ENCODE results near the gene ENAH.

ENAH gene

DNA sequence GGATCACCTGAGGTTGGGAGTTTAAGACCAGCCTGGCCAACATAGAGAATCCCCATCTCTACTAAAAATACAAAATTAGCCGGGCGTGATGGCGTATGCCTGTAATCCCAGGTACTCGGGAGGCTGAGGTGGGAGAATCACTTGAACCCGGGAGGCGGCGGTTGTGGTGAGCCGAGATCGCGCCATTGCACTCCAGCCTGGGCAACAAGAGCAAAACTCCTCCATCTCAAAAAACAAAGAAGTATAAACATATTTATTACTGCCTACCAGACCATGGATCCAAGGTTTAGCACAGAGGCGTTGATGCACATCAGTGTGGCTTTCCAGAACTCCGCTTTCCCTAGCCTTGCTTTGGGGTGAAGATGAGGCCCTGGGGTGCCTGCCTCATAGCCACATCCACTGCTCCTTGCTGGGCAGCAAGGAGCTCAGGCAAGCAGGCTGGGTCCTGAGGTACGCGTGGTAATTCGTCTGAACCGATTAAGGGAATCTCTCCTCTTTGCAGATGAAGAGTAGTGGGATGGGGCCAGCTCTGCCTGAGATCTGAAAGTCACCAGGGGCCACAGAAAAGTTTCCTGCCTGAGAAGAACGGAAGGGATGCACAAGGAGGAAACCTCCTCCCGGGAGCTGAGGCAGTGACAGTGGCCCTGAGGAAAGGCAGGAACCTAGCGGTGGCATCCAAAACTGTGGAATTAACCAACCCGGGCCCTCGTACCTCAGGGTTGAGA lies 172.8 kb downstream of the ENAH start:
- H2AK5ac ChIP-seq (ENCODE audit: low read length, severe bottlenecking) = no peak overlapping the region
- no peak overlapping the region for H2BK120ac ChIP-seq (ENCODE audit: low read depth, low read length)
- H3K9ac ChIP-seq (ENCODE audit: low read length) = no peak overlapping the region
- no peak overlapping the region for H2BK5ac ChIP-seq (ENCODE audit: low read depth, low read length, poor library complexity, severe bottlenecking)
- H2BK12ac ChIP-seq (ENCODE audit: low read length in 2 of 2) = no peak overlapping the region
- peaks cover 3% of the 10 kb centered on the region for H3K4me1 ChIP-seq (ENCODE audit: control insufficient read depth, insufficient read depth, low read depth, low read length)
- no peak overlapping the region for H3K4me3 ChIP-seq (ENCODE audit: insufficient read depth in 1 of 2, low read depth in 1 of 2, low read length in 2 of 2)
- no peak overlapping the region for H3K23ac ChIP-seq (ENCODE audit: low read length in 2 of 2)
- no peak for DNase-seq
- H2AFZ ChIP-seq (ENCODE audit: low read depth, low read length) = no peak overlapping the region
- no peak overlapping the region for H3K4me2 ChIP-seq (ENCODE audit: low read length, poor library complexity, severe bottlenecking)
- no peak overlapping the region for H3K27ac ChIP-seq (ENCODE audit: low read length, poor library complexity, severe bottlenecking)
- H4K8ac ChIP-seq (ENCODE audit: low read length) = no peak overlapping the region
- H3K27me3 ChIP-seq (ENCODE audit: control insufficient read depth in 1 of 2, insufficient read depth in 1 of 2, low read length in 2 of 2) = peaks cover 10 to 51% of the 10 kb centered on the region in 2 experiments
- no peaks in the 10 kb centered on the region for H3K79me1 ChIP-seq (replicated peaks; ENCODE audit: low read length, poor library complexity, severe bottlenecking)
- H2BK15ac ChIP-seq (ENCODE audit: low read depth, poor library complexity, severe bottlenecking) = no peak overlapping the region
- H3K36me3 ChIP-seq (ENCODE audit: control insufficient read depth in 1 of 2, insufficient read depth in 2 of 2, low read depth in 1 of 2, low read length in 2 of 2) = no peaks in the 10 kb centered on the region
- WGBS = 88% methylated on average over 21 of the region's 21 CpGs
- no peaks in the 10 kb centered on the region for H3K9me3 ChIP-seq (ENCODE audit: control insufficient read depth, low read length)
- no peak overlapping the region for H4K91ac ChIP-seq (ENCODE audit: low read length)
- H3K14ac ChIP-seq (ENCODE audit: low read length in 2 of 2) = no peak overlapping the region
- no peak overlapping the region for H3K18ac ChIP-seq (ENCODE audit: low read depth in 1 of 2, low read length in 2 of 2)
- H3K4ac ChIP-seq (ENCODE audit: low read depth in 1 of 2, low read length in 2 of 2) = no peak overlapping the region

DNA sequence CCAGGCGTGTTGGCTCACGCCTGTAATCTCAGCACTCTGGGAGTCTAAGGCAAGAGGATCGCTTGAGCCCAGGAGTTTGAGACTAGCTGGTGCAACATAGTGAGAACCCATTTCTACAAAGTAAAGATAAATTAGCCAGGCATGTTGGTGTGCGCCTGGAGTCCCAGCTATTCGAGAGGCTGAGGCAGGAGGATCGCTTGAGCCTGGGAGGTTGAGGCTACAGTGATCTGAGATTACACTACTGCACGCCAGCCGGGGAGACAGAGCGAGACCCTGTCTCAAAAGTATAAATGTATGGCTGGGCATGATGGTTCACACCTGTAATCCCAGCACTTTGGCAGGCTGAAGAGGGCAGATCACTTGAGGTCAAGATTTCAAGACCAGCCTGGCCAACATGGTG lies 173.6 kb downstream of the ENAH start:
- H4K8ac ChIP-seq (ENCODE audit: low read length) = no peak overlapping the region
- no peak overlapping the region for H2AK5ac ChIP-seq (ENCODE audit: low read length, severe bottlenecking)
- no peaks in the 10 kb centered on the region for H3K9me3 ChIP-seq (ENCODE audit: control insufficient read depth, low read length)
- H3K23ac ChIP-seq (ENCODE audit: low read length in 2 of 2) = no peak overlapping the region
- H2BK12ac ChIP-seq (ENCODE audit: low read length in 2 of 2) = no peak overlapping the region
- no peak overlapping the region for H4K91ac ChIP-seq (ENCODE audit: low read length)
- no peak overlapping the region for H3K4ac ChIP-seq (ENCODE audit: low read depth in 1 of 2, low read length in 2 of 2)
- H3K14ac ChIP-seq (ENCODE audit: low read length in 2 of 2) = no peak overlapping the region
- H3K79me1 ChIP-seq (replicated peaks; ENCODE audit: low read length, poor library complexity, severe bottlenecking) = no peaks in the 10 kb centered on the region
- no peak for DNase-seq
- H2BK120ac ChIP-seq (ENCODE audit: low read depth, low read length) = no peak overlapping the region
- H2BK5ac ChIP-seq (ENCODE audit: low read depth, low read length, poor library complexity, severe bottlenecking) = no peak overlapping the region
- H2AFZ ChIP-seq (ENCODE audit: low read depth, low read length) = no peak overlapping the region
- no peak overlapping the region for H3K4me3 ChIP-seq (ENCODE audit: insufficient read depth in 1 of 2, low read depth in 1 of 2, low read length in 2 of 2)
- no peak overlapping the region for H3K18ac ChIP-seq (ENCODE audit: low read depth in 1 of 2, low read length in 2 of 2)
- no peak overlapping the region for H3K9ac ChIP-seq (ENCODE audit: low read length)
- WGBS = 97% methylated on average over 9 of the region's 9 CpGs
- peaks cover 10 to 42% of the 10 kb centered on the region in 2 experiments for H3K27me3 ChIP-seq (ENCODE audit: control insufficient read depth in 1 of 2, insufficient read depth in 1 of 2, low read length in 2 of 2)
- peaks cover 7% of the 10 kb centered on the region for H3K4me1 ChIP-seq (ENCODE audit: control insufficient read depth, insufficient read depth, low read depth, low read length)
- H2BK15ac ChIP-seq (ENCODE audit: low read depth, poor library complexity, severe bottlenecking) = no peak overlapping the region
- no peak overlapping the region for H3K4me2 ChIP-seq (ENCODE audit: low read length, poor library complexity, severe bottlenecking)
- H3K27ac ChIP-seq (ENCODE audit: low read length, poor library complexity, severe bottlenecking) = no peak overlapping the region
- no peaks in the 10 kb centered on the region for H3K36me3 ChIP-seq (ENCODE audit: control insufficient read depth in 1 of 2, insufficient read depth in 2 of 2, low read depth in 1 of 2, low read length in 2 of 2)

DNA sequence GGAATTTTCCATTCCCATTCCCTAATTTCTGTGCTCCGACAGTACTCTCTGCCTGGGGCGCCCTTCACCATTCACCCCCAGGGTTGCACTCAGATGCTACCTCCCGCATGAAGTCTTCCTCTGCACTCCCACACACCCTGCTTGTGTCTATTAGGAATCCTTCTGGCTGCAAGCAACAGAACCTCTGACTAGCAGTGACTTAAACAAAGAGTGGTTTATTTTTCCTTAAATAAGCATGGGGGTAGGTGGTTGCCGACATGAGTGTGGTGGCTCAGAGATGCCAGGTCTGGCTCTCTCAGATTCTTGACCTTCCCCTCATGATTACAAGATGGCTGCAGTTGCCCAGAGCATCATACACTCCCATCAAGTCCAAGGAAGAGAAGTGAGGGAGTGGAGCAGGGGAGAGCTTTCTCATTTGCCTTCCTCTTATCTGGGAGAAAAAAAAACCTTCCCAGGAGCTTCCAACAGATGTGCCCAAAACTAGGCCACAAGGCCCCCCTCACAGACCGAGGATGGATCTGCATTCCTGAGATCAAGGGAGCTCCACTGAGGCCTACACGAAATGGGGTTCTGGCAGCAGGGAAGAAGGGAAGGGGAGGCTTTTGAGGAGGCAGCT lies 175.5 kb downstream of the ENAH start:
- no peak overlapping the region for H3K9ac ChIP-seq (ENCODE audit: low read length)
- H2BK5ac ChIP-seq (ENCODE audit: low read depth, low read length, poor library complexity, severe bottlenecking) = no peak overlapping the region
- no peak overlapping the region for H3K23ac ChIP-seq (ENCODE audit: low read length in 2 of 2)
- no peak overlapping the region for H2BK120ac ChIP-seq (ENCODE audit: low read depth, low read length)
- H3K27ac ChIP-seq (ENCODE audit: low read length, poor library complexity, severe bottlenecking) = no peak overlapping the region
- no peak overlapping the region for H3K4me2 ChIP-seq (ENCODE audit: low read length, poor library complexity, severe bottlenecking)
- no peak overlapping the region for H2BK12ac ChIP-seq (ENCODE audit: low read length in 2 of 2)
- no peaks in the 10 kb centered on the region for H3K36me3 ChIP-seq (ENCODE audit: control insufficient read depth in 1 of 2, insufficient read depth in 2 of 2, low read depth in 1 of 2, low read length in 2 of 2)
- H2AK5ac ChIP-seq (ENCODE audit: low read length, severe bottlenecking) = no peak overlapping the region
- no peaks in the 10 kb centered on the region for H3K79me1 ChIP-seq (replicated peaks; ENCODE audit: low read length, poor library complexity, severe bottlenecking)
- H3K4me1 ChIP-seq (ENCODE audit: control insufficient read depth, insufficient read depth, low read depth, low read length) = peaks cover 5% of the 10 kb centered on the region
- DNase-seq = no peak
- H3K18ac ChIP-seq (ENCODE audit: low read depth in 1 of 2, low read length in 2 of 2) = no peak overlapping the region
- H2BK15ac ChIP-seq (ENCODE audit: low read depth, poor library complexity, severe bottlenecking) = no peak overlapping the region
- H4K91ac ChIP-seq (ENCODE audit: low read length) = no peak overlapping the region
- 95% methylated on average over 4 of the region's 6 CpGs for WGBS
- no peak overlapping the region for H2AFZ ChIP-seq (ENCODE audit: low read depth, low read length)
- H3K27me3 ChIP-seq (ENCODE audit: control insufficient read depth in 1 of 2, insufficient read depth in 1 of 2, low read length in 2 of 2) = peaks cover 10 to 30% of the 10 kb centered on the region in 2 experiments
- H3K14ac ChIP-seq (ENCODE audit: low read length in 2 of 2) = no peak overlapping the region
- no peak overlapping the region for H3K4me3 ChIP-seq (ENCODE audit: insufficient read depth in 1 of 2, low read depth in 1 of 2, low read length in 2 of 2)
- H3K4ac ChIP-seq (ENCODE audit: low read depth in 1 of 2, low read length in 2 of 2) = no peak overlapping the region
- no peak overlapping the region for H4K8ac ChIP-seq (ENCODE audit: low read length)
- H3K9me3 ChIP-seq (ENCODE audit: control insufficient read depth, low read length) = no peaks in the 10 kb centered on the region

DNA sequence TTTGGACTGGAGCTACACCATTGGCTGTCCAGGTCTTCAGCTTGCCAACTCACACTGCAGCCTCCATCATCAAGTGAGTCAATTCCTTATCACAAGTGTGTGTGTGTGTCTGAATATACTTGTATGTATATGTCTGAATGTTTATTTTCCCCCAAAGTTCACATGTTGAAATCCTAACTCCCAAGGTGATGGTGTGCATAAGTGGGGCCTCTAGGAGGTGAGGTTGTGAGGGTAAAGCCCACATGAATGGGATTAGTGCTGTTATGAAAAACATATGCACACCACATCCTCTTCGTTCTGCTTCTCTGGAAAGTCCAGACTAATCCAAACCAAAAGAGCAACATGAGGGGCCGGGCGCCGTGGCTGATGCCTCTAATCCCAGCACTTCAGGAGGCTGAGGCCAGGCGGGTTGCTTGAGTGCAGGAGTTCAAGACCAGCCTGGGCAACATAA lies 176.4 kb downstream of the ENAH start:
- H3K4me1 ChIP-seq (ENCODE audit: control insufficient read depth, insufficient read depth, low read depth, low read length) = peaks cover 5% of the 10 kb centered on the region
- no peak overlapping the region for H3K23ac ChIP-seq (ENCODE audit: low read length in 2 of 2)
- H3K18ac ChIP-seq (ENCODE audit: low read depth in 1 of 2, low read length in 2 of 2) = no peak overlapping the region
- DNase-seq = no peak
- no peak overlapping the region for H2AK5ac ChIP-seq (ENCODE audit: low read length, severe bottlenecking)
- H3K36me3 ChIP-seq (ENCODE audit: control insufficient read depth in 1 of 2, insufficient read depth in 2 of 2, low read depth in 1 of 2, low read length in 2 of 2) = no peaks in the 10 kb centered on the region
- no peak overlapping the region for H3K4ac ChIP-seq (ENCODE audit: low read depth in 1 of 2, low read length in 2 of 2)
- H2BK15ac ChIP-seq (ENCODE audit: low read depth, poor library complexity, severe bottlenecking) = no peak overlapping the region
- no peak overlapping the region for H3K9ac ChIP-seq (ENCODE audit: low read length)
- no peak overlapping the region for H2BK120ac ChIP-seq (ENCODE audit: low read depth, low read length)
- H2BK5ac ChIP-seq (ENCODE audit: low read depth, low read length, poor library complexity, severe bottlenecking) = no peak overlapping the region
- peaks cover 5 to 22% of the 10 kb centered on the region in 2 experiments for H3K27me3 ChIP-seq (ENCODE audit: control insufficient read depth in 1 of 2, insufficient read depth in 1 of 2, low read length in 2 of 2)
- 65% methylated on average over 5 of the region's 5 CpGs for WGBS
- H3K9me3 ChIP-seq (ENCODE audit: control insufficient read depth, low read length) = no peaks in the 10 kb centered on the region
- no peak overlapping the region for H3K4me3 ChIP-seq (ENCODE audit: insufficient read depth in 1 of 2, low read depth in 1 of 2, low read length in 2 of 2)
- H3K79me1 ChIP-seq (replicated peaks; ENCODE audit: low read length, poor library complexity, severe bottlenecking) = no peaks in the 10 kb centered on the region
- H4K91ac ChIP-seq (ENCODE audit: low read length) = no peak overlapping the region
- no peak overlapping the region for H4K8ac ChIP-seq (ENCODE audit: low read length)
- H3K27ac ChIP-seq (ENCODE audit: low read length, poor library complexity, severe bottlenecking) = no peak overlapping the region
- H2AFZ ChIP-seq (ENCODE audit: low read depth, low read length) = no peak overlapping the region
- no peak overlapping the region for H2BK12ac ChIP-seq (ENCODE audit: low read length in 2 of 2)
- no peak overlapping the region for H3K14ac ChIP-seq (ENCODE audit: low read length in 2 of 2)
- no peak overlapping the region for H3K4me2 ChIP-seq (ENCODE audit: low read length, poor library complexity, severe bottlenecking)

Measured in mesenchymal stem cell (in vitro differentiated cells and primary cell).